Liver (tissue), 9 donors: ENCODE measurements around the gene UBR4. TPM values are rescaled to one million over a fixed set of nuclear protein-coding genes. Genes with fewer than 3 reads are reported as not detected.
A peak's percentile ranks its signal among the peaks of the same experiment; 100 is the strongest.

ENCODE experiments used
- DNase-seq: peaks from one replicate; pipeline ENCODE4 v3.0.0-alpha.2; 2017; ENCODE audit warnings: low spot score
- H3K27ac ChIP-seq, 2 donors: one replicate each; pipeline ENCODE4 v1.7.0; 2013; ENCODE audit warnings: inconsistent platforms in 2 of 2, low read length in 2 of 2, control low read depth in 1 of 2, low read depth in 1 of 2, mild to moderate bottlenecking in 1 of 2
- H3K27me3 ChIP-seq, 4 donors: one replicate each; pipeline versions ENCODE4 v1.6.1 to v1.7.0; 2013; ENCODE audit warnings: low read length in 3 of 4, inconsistent platforms in 1 of 4, mild to moderate bottlenecking in 1 of 4, moderate library complexity in 1 of 4; ENCODE audit not compliant: control insufficient read depth in 4 of 4, insufficient read depth in 4 of 4
- H3K36me3 ChIP-seq, 4 donors: one replicate each; pipeline versions ENCODE4 v1.6.1 to v1.7.0; 2013; ENCODE audit warnings: low read length in 3 of 4, mild to moderate bottlenecking in 3 of 4, low read depth in 1 of 4, moderate library complexity in 1 of 4; ENCODE audit not compliant: control insufficient read depth in 4 of 4, insufficient read depth in 3 of 4
- H3K4me1 ChIP-seq, 4 donors: one replicate each; pipeline versions ENCODE4 v1.6.1 to v1.7.0; 2013; ENCODE audit warnings: low read length in 3 of 4, mild to moderate bottlenecking in 3 of 4, moderate library complexity in 1 of 4; ENCODE audit not compliant: control insufficient read depth in 4 of 4, insufficient read depth in 4 of 4
- H3K4me3 ChIP-seq, 3 donors: one replicate each; pipeline versions ENCODE4 v1.6.1 to v1.7.0; 2013; ENCODE audit warnings: low read length in 3 of 3, control low read depth in 1 of 3, low read depth in 1 of 3, mild to moderate bottlenecking in 1 of 3
- H3K9ac ChIP-seq, 2 donors: one replicate each; pipeline ENCODE4 v1.7.0; 2013; ENCODE audit warnings: low read length in 2 of 2, mild to moderate bottlenecking in 2 of 2, moderate library complexity in 2 of 2, control low read depth in 1 of 2, low read depth in 1 of 2
- H3K9me3 ChIP-seq, 4 donors: one replicate each; pipeline versions ENCODE4 v1.6.1 to v1.7.0; 2013; ENCODE audit warnings: low read length in 3 of 4; ENCODE audit not compliant: control insufficient read depth in 4 of 4
- CTCF ChIP-seq: fragments of 150-350 bp; IDR thresholded peaks from 2 replicates; pipeline ENCODE4 v1.5.1; 2017; ENCODE audit warnings: improper control_type of control experiment, low read depth, low read length; ENCODE audit not compliant: missing input control
- FOXA2 ChIP-seq: IDR thresholded peaks from 2 replicates; pipeline ENCODE4 v1.6.1; 2016; ENCODE audit warnings: antibody characterized with exemption
- GABPA ChIP-seq, 2 donors: IDR thresholded peaks in 1 of 2; conservative IDR thresholded peaks in 1 of 2; 2 replicates each; pipeline ENCODE4 v1.6.1; 2016; ENCODE audit warnings: antibody characterized with exemption in 2 of 2, mild to moderate bottlenecking in 1 of 2, moderate library complexity in 1 of 2
- HNF4A ChIP-seq, 2 donors: conservative IDR thresholded peaks; 2 replicates each; pipeline ENCODE4 v1.6.1; 2016; ENCODE audit warnings: antibody characterized with exemption in 2 of 2, mild to moderate bottlenecking in 2 of 2
- HNF4G ChIP-seq: IDR thresholded peaks from 2 replicates; pipeline ENCODE4 v1.6.1; 2016; ENCODE audit warnings: antibody characterized with exemption
- JUND ChIP-seq, 2 donors: IDR thresholded peaks; 2 replicates each; pipeline ENCODE4 v1.6.1; 2016; ENCODE audit warnings: antibody characterized with exemption in 2 of 2
- MAX ChIP-seq: IDR thresholded peaks from 2 replicates; pipeline ENCODE4 v1.6.1; 2016; ENCODE audit warnings: antibody characterized with exemption
- RXRA ChIP-seq, 2 donors: IDR thresholded peaks; 2 replicates each; pipeline ENCODE4 v1.6.1; 2017 to 2018; ENCODE audit warnings: antibody characterized with exemption in 2 of 2, mild to moderate bottlenecking in 1 of 2
- SP1 ChIP-seq: IDR thresholded peaks from 2 replicates; pipeline ENCODE4 v1.6.1; 2018; ENCODE audit warnings: antibody characterized with exemption, mild to moderate bottlenecking
- YY1 ChIP-seq: IDR thresholded peaks from 2 replicates; pipeline ENCODE4 v1.6.1; 2016; ENCODE audit warnings: antibody characterized with exemption, mild to moderate bottlenecking
- WGBS: extraction: QIAGEN DNeasy Blood & Tissue Kit; methylation state at CpG from one replicate; pipeline ENCODE4 v1.1.7; 2013; 5-methylcytosine and 5-hydroxymethylcytosine counted together
- polyA plus RNA-seq, 2 donors: library from polyadenylated mRNA; stranded (reverse) in 1 of 2; unstranded in 1 of 2; fragments of 200-250 nt in 1 of 2; fragments of >200 nt in 1 of 2; fragmentation: Nextera tagmentation in 1 of 2; extraction: Ambion mirVana in 1 of 2; gene quantifications; one replicate each; pipeline versions ENCODE4 v1.2.1 to v1.2.3, GENCODE V29; 2013 to 2015
- total RNA-seq, 2 donors: library from RNA; depleted of rRNA; stranded (reverse); fragments of >200 nt; gene quantifications; one replicate each; pipeline ENCODE4 v1.2.3, GENCODE V29; 2014
- TF ChIP-seq, protein P1 (sequence below): IDR thresholded peaks from 2 replicates; pipeline ENCODE4 v1.6.1; 2016; ENCODE audit warnings: antibody characterized with exemption
- TF ChIP-seq, protein P2 (sequence below): IDR thresholded peaks from 2 replicates; pipeline ENCODE4 v1.6.1; 2016; ENCODE audit warnings: antibody characterized with exemption
- donor health status: healthy.
- donor health status: healthy.
- donor health status: healthy.
- donor health status: healthy.
- donor health status: healthy.

UBR4 gene
- total and polyA plus RNA-seq, 4 donors: 45.4 to 156 (median 86.9) TPM

DNA sequence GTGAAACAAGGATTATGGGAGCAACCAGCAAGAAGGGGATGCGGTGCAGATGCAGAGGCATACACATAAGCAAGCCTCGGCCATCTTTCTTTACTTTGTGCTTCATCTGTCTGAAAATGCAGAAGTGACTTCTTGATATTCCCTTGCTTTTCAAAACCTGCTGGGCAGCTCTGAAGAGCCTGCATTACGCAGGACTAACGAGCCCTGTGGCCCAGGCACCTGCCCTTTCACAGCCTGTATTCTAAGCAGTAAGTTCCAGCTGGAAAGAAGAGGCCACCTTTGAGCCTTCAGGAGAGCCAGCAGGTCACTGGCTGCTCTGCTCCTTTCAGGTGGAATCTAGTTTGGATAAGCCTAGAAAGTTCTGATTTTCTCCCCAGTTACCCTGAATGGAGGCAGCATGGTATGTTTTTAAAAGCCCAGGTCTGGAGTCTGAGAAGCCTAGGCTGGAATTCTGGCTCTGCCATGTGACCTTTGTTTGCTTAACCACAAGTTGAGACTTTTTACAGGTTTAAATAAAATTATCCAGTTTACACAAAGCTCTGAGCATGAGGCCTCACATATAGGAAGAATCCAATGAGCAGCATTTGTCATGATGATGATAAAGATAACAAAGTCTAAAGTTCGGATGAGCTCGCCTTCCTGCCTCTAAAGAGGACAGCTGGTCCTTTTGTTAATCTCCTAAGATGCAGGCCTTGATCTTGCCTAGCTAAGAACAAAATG is 122.9 kb downstream of the UBR4 start:
- H3K9ac ChIP-seq: no peak overlapping the region
- WGBS: 59% methylated on average over 6 of the region's 6 CpGs

GRCh38 chr1:19086176-19086875 is 123.7 kb downstream of the UBR4 start:
- peaks cover 10 to 57% (median 51%) of the 10 kb centered on the region in 4 donors for H3K36me3 ChIP-seq
- H3K9me3 ChIP-seq: no peaks in the 10 kb centered on the region
- H3K4me3 ChIP-seq: no peak overlapping the region
- H3K4me1 ChIP-seq: peaks cover 2 to 32% (median 25%) of the 10 kb centered on the region in 4 donors
- 71% methylated on average over 21 of the region's 21 CpGs for WGBS
- TF ChIP-seq HNF4G: no peak
- H3K9ac ChIP-seq: no peak overlapping the region
- H3K27ac ChIP-seq: peak overlapping the region; percentile 32 to 39
- H3K27me3 ChIP-seq: no peaks in the 10 kb centered on the region
- no peak for DNase-seq

More for the DNA sequence above, 122.9 kb downstream of the UBR4 start:
- H3K9me3 ChIP-seq: no peaks in the 10 kb centered on the region
- no peaks in the 10 kb centered on the region for H3K27me3 ChIP-seq
- peak in 1 of 2 donors; percentile 39 for TF ChIP-seq HNF4A (conservative IDR thresholded peaks at IDR 0.05)
- peak; percentile 29 for TF ChIP-seq MAX
- TF ChIP-seq CTCF: no peak
- TF ChIP-seq GABPA (IDR thresholded peaks at IDR 0.05 in 1 of 2, conservative IDR thresholded peaks at IDR 0.05 in 1 of 2): no peak
- no peak for TF ChIP-seq RXRA (IDR thresholded peaks at IDR 0.05)
- TF ChIP-seq, protein P1, sequence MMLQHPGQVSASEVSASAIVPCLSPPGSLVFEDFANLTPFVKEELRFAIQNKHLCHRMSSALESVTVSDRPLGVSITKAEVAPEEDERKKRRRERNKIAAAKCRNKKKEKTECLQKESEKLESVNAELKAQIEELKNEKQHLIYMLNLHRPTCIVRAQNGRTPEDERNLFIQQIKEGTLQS: no peak
- TF ChIP-seq, protein P2, sequence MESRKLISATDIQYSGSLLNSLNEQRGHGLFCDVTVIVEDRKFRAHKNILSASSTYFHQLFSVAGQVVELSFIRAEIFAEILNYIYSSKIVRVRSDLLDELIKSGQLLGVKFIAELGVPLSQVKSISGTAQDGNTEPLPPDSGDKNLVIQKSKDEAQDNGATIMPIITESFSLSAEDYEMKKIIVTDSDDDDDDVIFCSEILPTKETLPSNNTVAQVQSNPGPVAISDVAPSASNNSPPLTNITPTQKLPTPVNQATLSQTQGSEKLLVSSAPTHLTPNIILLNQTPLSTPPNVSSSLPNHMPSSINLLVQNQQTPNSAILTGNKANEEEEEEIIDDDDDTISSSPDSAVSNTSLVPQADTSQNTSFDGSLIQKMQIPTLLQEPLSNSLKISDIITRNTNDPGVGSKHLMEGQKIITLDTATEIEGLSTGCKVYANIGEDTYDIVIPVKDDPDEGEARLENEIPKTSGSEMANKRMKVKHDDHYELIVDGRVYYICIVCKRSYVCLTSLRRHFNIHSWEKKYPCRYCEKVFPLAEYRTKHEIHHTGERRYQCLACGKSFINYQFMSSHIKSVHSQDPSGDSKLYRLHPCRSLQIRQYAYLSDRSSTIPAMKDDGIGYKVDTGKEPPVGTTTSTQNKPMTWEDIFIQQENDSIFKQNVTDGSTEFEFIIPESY: no peak
- TF ChIP-seq YY1: peak; percentile 26
- TF ChIP-seq HNF4G: no peak
- TF ChIP-seq SP1: no peak
- no peak for TF ChIP-seq FOXA2
- no peak for TF ChIP-seq JUND (IDR thresholded peaks at IDR 0.05)
- peak overlapping the region; percentile 32 to 37 for H3K27ac ChIP-seq
- no peak overlapping the region for H3K4me3 ChIP-seq
- H3K36me3 ChIP-seq: peaks cover 12 to 63% (median 51%) of the 10 kb centered on the region in 4 donors
- DNase-seq: no peak
- H3K4me1 ChIP-seq: peaks cover 2 to 35% (median 29%) of the 10 kb centered on the region in 4 donors
